ENCODE results near the gene SESTD1.

DNA sequence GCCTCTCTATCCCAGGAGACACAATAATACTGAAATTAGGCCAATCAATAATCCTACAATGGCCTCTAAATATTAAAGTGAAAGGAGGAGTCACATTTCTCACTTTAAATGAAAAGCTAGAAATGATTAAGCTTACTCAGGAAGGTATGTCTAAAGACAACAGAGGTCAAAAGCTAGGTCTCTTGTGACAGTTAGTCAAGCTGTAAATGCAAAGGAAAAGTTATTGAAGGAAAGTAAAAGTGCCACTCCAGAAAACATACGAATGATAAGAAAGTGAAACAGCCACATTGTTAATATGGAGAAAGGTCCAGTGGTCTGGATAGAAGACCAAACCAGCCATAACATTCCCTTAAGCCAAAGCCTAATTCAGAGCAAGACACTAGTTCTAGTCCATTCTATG is 9.5 kb downstream of the SESTD1 start:
- TF ChIP-seq, protein P1, sequence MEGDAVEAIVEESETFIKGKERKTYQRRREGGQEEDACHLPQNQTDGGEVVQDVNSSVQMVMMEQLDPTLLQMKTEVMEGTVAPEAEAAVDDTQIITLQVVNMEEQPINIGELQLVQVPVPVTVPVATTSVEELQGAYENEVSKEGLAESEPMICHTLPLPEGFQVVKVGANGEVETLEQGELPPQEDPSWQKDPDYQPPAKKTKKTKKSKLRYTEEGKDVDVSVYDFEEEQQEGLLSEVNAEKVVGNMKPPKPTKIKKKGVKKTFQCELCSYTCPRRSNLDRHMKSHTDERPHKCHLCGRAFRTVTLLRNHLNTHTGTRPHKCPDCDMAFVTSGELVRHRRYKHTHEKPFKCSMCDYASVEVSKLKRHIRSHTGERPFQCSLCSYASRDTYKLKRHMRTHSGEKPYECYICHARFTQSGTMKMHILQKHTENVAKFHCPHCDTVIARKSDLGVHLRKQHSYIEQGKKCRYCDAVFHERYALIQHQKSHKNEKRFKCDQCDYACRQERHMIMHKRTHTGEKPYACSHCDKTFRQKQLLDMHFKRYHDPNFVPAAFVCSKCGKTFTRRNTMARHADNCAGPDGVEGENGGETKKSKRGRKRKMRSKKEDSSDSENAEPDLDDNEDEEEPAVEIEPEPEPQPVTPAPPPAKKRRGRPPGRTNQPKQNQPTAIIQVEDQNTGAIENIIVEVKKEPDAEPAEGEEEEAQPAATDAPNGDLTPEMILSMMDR (IDR thresholded peaks at IDR 0.05; ENCODE audit: insufficient read depth, low read depth, low read length): no peak
- TF ChIP-seq EZH2 (IDR thresholded peaks at IDR 0.05; ENCODE audit: insufficient read depth, low read length): no peak
